ENCODE data around the gene EIF3I. TPM values are rescaled to one million over a fixed set of nuclear protein-coding genes. Genes with fewer than 3 reads are reported as not detected.
A peak's percentile ranks its signal among the peaks of the same experiment; 100 is the strongest.

EIF3I gene
- total and polyA plus RNA-seq, 2 experiments from 2014 or later = 259 to 286 TPM

DNA sequence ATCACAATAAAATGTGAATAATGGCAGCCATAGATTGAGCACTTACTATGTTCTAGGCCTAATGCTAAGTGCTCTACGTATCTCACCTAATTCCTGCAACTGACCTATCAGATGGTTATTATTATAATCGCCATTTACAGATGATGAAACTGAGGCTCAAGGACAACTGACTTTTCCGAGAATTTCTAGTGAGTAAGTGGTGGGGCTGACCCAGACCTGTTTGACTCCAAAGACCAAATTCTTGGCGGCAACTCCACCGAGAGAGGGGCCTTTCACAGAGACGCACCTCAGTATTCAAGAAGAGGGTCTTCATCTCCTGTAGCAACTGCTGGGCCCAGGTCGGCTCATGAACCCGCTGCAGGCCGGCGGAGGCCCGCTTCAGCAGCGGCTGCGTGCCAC, 627 bp upstream of the EIF3I start:
- H2AFZ ChIP-seq = peak overlapping the region; percentile 87
- no peak for DNase-seq
- peaks cover 19% of the 10 kb centered on the region for H3K36me3 ChIP-seq (ENCODE audit: low read depth)

DNA sequence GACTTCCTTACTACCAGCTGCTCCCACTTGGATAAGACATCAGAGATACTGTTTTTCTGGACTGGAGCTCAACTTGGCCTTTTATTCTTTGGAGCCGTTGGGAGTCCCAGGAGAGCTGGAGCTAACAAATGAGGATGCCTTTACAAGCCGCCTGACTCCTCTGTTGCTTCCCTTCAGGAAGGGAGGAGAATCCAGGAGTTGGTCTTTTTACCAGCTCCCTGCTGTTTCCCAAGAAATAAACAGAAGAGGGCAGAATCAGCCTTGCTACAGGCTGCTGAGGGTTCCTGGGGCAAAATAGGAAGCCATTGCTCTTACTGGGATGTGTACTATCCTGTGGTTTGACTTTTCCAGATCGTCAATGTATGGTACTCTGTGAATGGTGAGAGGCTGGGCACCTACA, 1.5 kb downstream of the EIF3I start:
- in situ Hi-C loops (cut with MboI) = no loop called here
- Histone ChIP-seq H3K79me2 (ENCODE audit: insufficient read depth) (peaks cover 87% of the 10 kb centered on the region), H3K27me3 (replicated peaks; ENCODE audit: insufficient read depth) (no peaks in the 10 kb centered on the region), H3K9me3 (ENCODE audit: low read depth) (no peaks in the 10 kb centered on the region), H3K4me3 (peak overlapping the region; percentile 95), H2AFZ (no peak overlapping the region), H4K20me1 (ENCODE audit: insufficient read depth) (no peaks in the 10 kb centered on the region), H3K9ac (peak overlapping the region; percentile 100), H3K27ac (peak overlapping the region; percentile 86; the same call in 1 of the 2 replicates), H3K4me1 (ENCODE audit: insufficient read depth) (peaks cover 28% of the 10 kb centered on the region), H3F3A (ENCODE audit: insufficient read depth) (peaks cover 11% of the 10 kb centered on the region; the same call in 1 of the 2 replicates), H3K9me2 (ENCODE audit: insufficient read depth) (no peaks in the 10 kb centered on the region), H3K36me3 (ENCODE audit: low read depth) (peaks cover 35% of the 10 kb centered on the region), H3K4me2 (ENCODE audit: unreplicated experiment) (peak overlapping the region; percentile 95)
- TF ChIP-seq EZH2 (IDR thresholded peaks at IDR 0.05; ENCODE audit: insufficient read depth, poor library complexity, severe bottlenecking) (no peak), EZH2phosphoT487 (IDR thresholded peaks at IDR 0.05; ENCODE audit: insufficient read depth, low read depth) (no peak)
- 97 to 100% methylated on average over 3 of the region's 3 CpGs for WGBS, 2 experiments (ENCODE audit: low coverage in 1 of 2, low lambda C conversion rate in 2 of 2, missing lambda C conversion rate in 2 of 2)
- peak; percentile 26 for DNase-seq

More for the DNA sequence above, 627 bp upstream of the EIF3I start:
- Histone ChIP-seq H3K79me2 (ENCODE audit: insufficient read depth) (peaks cover 76% of the 10 kb centered on the region), H3K9me2 (ENCODE audit: insufficient read depth) (no peaks in the 10 kb centered on the region), H3K4me3 (peak overlapping the region; percentile 95), H3K4me2 (ENCODE audit: unreplicated experiment) (peak overlapping the region; percentile 95), H3F3A (ENCODE audit: insufficient read depth) (no peaks in the 10 kb centered on the region), H3K4me1 (ENCODE audit: insufficient read depth) (peaks cover 28% of the 10 kb centered on the region), H3K9ac (peak overlapping the region; percentile 100), H3K27ac (peak overlapping the region; percentile 86), H4K20me1 (ENCODE audit: insufficient read depth) (no peaks in the 10 kb centered on the region), H3K9me3 (ENCODE audit: low read depth) (no peaks in the 10 kb centered on the region), H3K27me3 (replicated peaks; ENCODE audit: insufficient read depth) (no peaks in the 10 kb centered on the region)
- in situ Hi-C loops (cut with MboI) = no loop called here
- 1 to 6% methylated on average over 13 of the region's 13 CpGs for WGBS, 2 experiments (ENCODE audit: low coverage in 1 of 2, low lambda C conversion rate in 2 of 2, missing lambda C conversion rate in 2 of 2)
- TF ChIP-seq EZH2 (IDR thresholded peaks at IDR 0.05; ENCODE audit: insufficient read depth, poor library complexity, severe bottlenecking) (no peak), EZH2phosphoT487 (IDR thresholded peaks at IDR 0.05; ENCODE audit: insufficient read depth, low read depth) (no peak)

DNA sequence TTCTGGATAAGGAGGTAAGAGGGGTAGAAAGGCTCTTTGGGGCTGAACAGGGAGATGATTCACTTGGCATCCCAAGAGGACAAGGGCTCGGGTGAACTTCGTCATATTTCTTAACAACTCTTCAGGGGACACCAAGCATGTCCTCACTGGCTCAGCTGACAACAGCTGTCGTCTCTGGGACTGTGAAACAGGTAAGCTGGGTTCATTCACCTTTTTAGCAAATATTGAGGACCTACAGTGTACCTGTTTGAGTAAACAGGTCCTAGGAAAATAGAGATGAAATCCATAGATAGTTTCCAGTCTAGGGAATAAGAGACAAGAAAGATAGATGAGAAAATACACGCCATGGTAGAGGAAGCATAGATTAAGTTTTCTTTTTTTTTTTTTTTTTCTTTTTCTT, 2.1 kb downstream of the EIF3I start:
- H3K36me3 ChIP-seq (ENCODE audit: low read depth) = peaks cover 40% of the 10 kb centered on the region
- TF ChIP-seq EZH2phosphoT487 (IDR thresholded peaks at IDR 0.05; ENCODE audit: insufficient read depth, low read depth) (no peak), EZH2 (IDR thresholded peaks at IDR 0.05; ENCODE audit: insufficient read depth, poor library complexity, severe bottlenecking) (no peak)
- peaks cover 28% of the 10 kb centered on the region for H3K4me1 ChIP-seq (ENCODE audit: insufficient read depth)
- no peak overlapping the region for H3K27ac ChIP-seq
- no peak overlapping the region for H3K9ac ChIP-seq
- no peak overlapping the region for H3K4me3 ChIP-seq
- no peaks in the 10 kb centered on the region for H3K27me3 ChIP-seq (replicated peaks; ENCODE audit: insufficient read depth)
- H4K20me1 ChIP-seq (ENCODE audit: insufficient read depth) = no peaks in the 10 kb centered on the region
- H3K79me2 ChIP-seq (ENCODE audit: insufficient read depth) = peaks cover 83% of the 10 kb centered on the region
- H2AFZ ChIP-seq = no peak overlapping the region
- no peak for DNase-seq
- 90 to 95% methylated on average over 4 of the region's 4 CpGs for WGBS, 2 experiments (ENCODE audit: low coverage in 1 of 2, low lambda C conversion rate in 2 of 2, missing lambda C conversion rate in 2 of 2)
- no peaks in the 10 kb centered on the region for H3K9me2 ChIP-seq (ENCODE audit: insufficient read depth)
- in situ Hi-C loops (cut with MboI) = no loop called here
- no peaks in the 10 kb centered on the region for H3K9me3 ChIP-seq (ENCODE audit: low read depth)
- H3K4me2 ChIP-seq (ENCODE audit: unreplicated experiment) = no peak overlapping the region
- H3F3A ChIP-seq (ENCODE audit: insufficient read depth) = peaks cover 11% of the 10 kb centered on the region; the same call in 1 of the 2 replicates

DNA sequence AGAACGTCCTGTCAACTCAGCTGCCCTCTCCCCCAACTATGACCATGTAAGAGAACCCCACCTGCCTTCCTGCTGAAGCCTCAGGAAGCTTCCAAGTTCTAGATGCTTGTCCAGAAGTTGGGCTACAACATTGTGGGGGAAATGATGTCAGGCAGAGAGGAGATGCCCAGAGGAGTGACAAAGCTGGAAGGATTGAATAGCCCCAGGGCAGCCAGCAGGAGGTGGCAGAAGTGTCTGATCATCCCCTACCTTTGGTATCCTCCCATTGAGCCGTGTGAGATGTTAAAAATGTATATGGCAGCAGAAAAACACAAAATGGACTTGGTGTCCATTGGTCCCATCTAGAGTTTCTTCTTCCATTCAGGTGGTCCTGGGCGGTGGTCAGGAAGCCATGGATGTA, 6.6 kb downstream of the EIF3I start:
- 79 to 80% methylated on average over 3 of the region's 3 CpGs for WGBS, 2 experiments (ENCODE audit: low coverage in 1 of 2, low lambda C conversion rate in 2 of 2, missing lambda C conversion rate in 2 of 2)
- in situ Hi-C loops (cut with MboI) = no loop called here
- Histone ChIP-seq H3K27ac (no peak overlapping the region), H3K36me3 (ENCODE audit: low read depth) (peaks cover 59% of the 10 kb centered on the region), H3K9ac (no peak overlapping the region), H3K27me3 (replicated peaks; ENCODE audit: insufficient read depth) (no peaks in the 10 kb centered on the region), H3K4me2 (ENCODE audit: unreplicated experiment) (no peak overlapping the region), H3K4me3 (no peak overlapping the region), H3K9me2 (ENCODE audit: insufficient read depth) (no peaks in the 10 kb centered on the region), H3F3A (ENCODE audit: insufficient read depth) (peaks cover 11% of the 10 kb centered on the region; the same call in 1 of the 2 replicates), H2AFZ (no peak overlapping the region), H3K79me2 (ENCODE audit: insufficient read depth) (peaks cover 38% of the 10 kb centered on the region), H3K9me3 (ENCODE audit: low read depth) (no peaks in the 10 kb centered on the region), H3K4me1 (ENCODE audit: insufficient read depth) (peaks cover 4% of the 10 kb centered on the region; the same call in 1 of the 2 replicates), H4K20me1 (ENCODE audit: insufficient read depth) (no peaks in the 10 kb centered on the region)
- no peak for TF ChIP-seq EZH2phosphoT487 (IDR thresholded peaks at IDR 0.05; ENCODE audit: insufficient read depth, low read depth)
- no peak for TF ChIP-seq EZH2 (IDR thresholded peaks at IDR 0.05; ENCODE audit: insufficient read depth, poor library complexity, severe bottlenecking)
- peak; percentile 34 for DNase-seq

All from GM23248 (cell line).